Vagina (tissue), 2 donors: ENCODE results near the gene RNF4.

ENCODE experiments used
- CTCF ChIP-seq, 3 experiments: fragments of 450-650 bp in 2 of 3; fragments of 200-600 bp in 1 of 3; sonication (generic) in 1 of 3; IDR thresholded peaks; one replicate each; pipeline ENCODE4 v1.5.1; 2017 to 2019; ENCODE audit warnings: antibody characterized with exemption in 3 of 3, mild to moderate bottlenecking in 2 of 3, moderate library complexity in 2 of 3
- POLR2A ChIP-seq, 2 donors: fragments of 450-650 bp; IDR thresholded peaks; one replicate each; pipeline ENCODE4 v1.6.1; 2017; ENCODE audit warnings: antibody characterized with exemption in 2 of 2, mild to moderate bottlenecking in 2 of 2, moderate library complexity in 2 of 2

GRCh38 chr4:2489841-2490552 is 21.1 kb downstream of the RNF4 start:
- TF ChIP-seq CTCF (IDR thresholded peaks at IDR 0.05) (no peak), POLR2A (IDR thresholded peaks at IDR 0.05) (no peak)
